ENCODE measurements around the gene TEX44.
A peak's percentile ranks its signal among the peaks of the same experiment; 100 is the strongest.

Gene TEX44

DNA sequence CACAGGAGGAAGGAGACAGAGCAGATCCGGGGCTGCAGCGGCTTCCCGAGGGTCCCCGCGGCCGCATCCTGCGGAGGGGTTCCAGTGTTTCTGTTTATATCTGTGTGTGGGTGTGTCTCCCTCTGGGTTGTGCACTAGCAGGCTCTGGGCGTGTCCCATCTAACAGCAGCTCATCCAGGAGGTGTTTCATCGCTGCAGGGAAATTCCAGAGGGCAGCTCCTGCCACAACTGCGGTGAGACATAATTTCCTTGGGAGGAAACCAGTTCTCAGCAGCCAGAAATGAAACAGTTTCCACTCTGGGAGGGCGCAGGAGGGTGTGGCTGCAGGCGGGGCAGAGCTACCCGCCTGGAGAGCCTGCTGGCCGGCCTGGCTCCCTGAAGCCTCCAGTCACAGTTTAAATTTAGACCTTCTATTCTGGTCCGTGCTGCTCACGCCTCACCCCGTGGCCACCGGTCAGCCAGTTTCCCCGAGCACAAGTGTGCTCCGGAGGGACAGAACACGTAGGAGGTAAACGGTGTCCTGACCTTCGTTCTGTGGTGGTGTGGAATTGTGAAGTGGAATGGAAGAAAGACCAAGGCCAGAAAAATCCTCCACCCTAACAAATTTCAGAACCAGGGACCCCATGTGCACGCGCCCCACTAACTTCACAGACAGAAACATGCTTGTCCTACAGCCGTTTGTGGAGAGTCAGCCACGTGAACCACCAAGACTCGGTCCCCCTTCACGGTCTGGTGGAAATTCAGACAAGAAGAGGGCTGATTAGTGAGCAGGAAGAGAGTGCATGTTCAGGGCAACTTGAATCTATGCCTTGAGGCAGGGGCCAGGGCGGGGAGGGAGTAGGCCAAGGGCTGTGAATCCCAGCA, 50.2 kb downstream of the TEX44 start:
- H4K20me1 ChIP-seq (ENCODE audit: insufficient read depth, low read length), result no peaks in the 10 kb centered on the region
- TF ChIP-seq, protein P1, sequence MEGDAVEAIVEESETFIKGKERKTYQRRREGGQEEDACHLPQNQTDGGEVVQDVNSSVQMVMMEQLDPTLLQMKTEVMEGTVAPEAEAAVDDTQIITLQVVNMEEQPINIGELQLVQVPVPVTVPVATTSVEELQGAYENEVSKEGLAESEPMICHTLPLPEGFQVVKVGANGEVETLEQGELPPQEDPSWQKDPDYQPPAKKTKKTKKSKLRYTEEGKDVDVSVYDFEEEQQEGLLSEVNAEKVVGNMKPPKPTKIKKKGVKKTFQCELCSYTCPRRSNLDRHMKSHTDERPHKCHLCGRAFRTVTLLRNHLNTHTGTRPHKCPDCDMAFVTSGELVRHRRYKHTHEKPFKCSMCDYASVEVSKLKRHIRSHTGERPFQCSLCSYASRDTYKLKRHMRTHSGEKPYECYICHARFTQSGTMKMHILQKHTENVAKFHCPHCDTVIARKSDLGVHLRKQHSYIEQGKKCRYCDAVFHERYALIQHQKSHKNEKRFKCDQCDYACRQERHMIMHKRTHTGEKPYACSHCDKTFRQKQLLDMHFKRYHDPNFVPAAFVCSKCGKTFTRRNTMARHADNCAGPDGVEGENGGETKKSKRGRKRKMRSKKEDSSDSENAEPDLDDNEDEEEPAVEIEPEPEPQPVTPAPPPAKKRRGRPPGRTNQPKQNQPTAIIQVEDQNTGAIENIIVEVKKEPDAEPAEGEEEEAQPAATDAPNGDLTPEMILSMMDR (IDR thresholded peaks at IDR 0.05; ENCODE audit: low read depth, low read length), result no peak
- TF ChIP-seq EZH2phosphoT487 (IDR thresholded peaks at IDR 0.05; ENCODE audit: low read depth), result no peak
- no peaks in the 10 kb centered on the region for H3K79me2 ChIP-seq (ENCODE audit: low read length)
- H3K9me3 ChIP-seq (ENCODE audit: insufficient read depth, low read length), result no peaks in the 10 kb centered on the region
- H2AFZ ChIP-seq (ENCODE audit: low read depth, low read length), result peak overlapping the region; percentile 82
- H3K4me2 ChIP-seq (ENCODE audit: low read length), result peak overlapping the region; percentile 54
- H3K27me3 ChIP-seq (ENCODE audit: low read depth, low read length), result no peaks in the 10 kb centered on the region
- H3K9ac ChIP-seq (ENCODE audit: low read length), result no peak overlapping the region
- peak overlapping the region; percentile 43 for H3K4me3 ChIP-seq (ENCODE audit: low read length)
- H3K27ac ChIP-seq (ENCODE audit: low read length), result no peak overlapping the region
- peaks cover 3% of the 10 kb centered on the region; the same call in 1 of the 2 replicates for H3K4me1 ChIP-seq (ENCODE audit: low read length)
- H3K36me3 ChIP-seq (replicated peaks; ENCODE audit: low read depth, low read length), result no peaks in the 10 kb centered on the region

DNA sequence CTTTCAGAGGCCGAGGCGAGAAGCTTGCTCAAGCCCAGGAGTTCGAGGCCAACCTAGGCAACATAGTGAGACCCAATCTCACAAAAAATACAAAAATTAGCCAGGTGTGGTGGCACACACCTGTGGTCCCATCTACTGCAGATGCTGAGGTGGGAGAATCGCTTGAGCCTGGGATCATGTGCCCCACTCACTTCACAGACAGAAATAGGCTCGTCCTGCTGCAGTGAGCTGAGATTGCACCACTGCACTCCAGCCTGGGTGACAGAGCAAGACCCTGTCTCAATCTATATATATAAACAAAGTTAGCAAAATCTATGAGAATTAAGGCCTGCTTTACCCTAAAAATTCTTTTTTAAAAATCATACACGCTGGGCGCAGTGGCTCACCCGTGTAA, 50.8 kb downstream of the TEX44 start:
- H3K36me3 ChIP-seq (replicated peaks; ENCODE audit: low read depth, low read length), result no peaks in the 10 kb centered on the region
- no peaks in the 10 kb centered on the region for H4K20me1 ChIP-seq (ENCODE audit: insufficient read depth, low read length)
- no peaks in the 10 kb centered on the region for H3K79me2 ChIP-seq (ENCODE audit: low read length)
- H3K27me3 ChIP-seq (ENCODE audit: low read depth, low read length), result no peaks in the 10 kb centered on the region
- H3K27ac ChIP-seq (ENCODE audit: low read length), result no peak overlapping the region
- H3K4me3 ChIP-seq (ENCODE audit: low read length), result no peak overlapping the region
- H3K4me1 ChIP-seq (ENCODE audit: low read length), result peaks cover 3% of the 10 kb centered on the region; the same call in 1 of the 2 replicates
- H3K9me3 ChIP-seq (ENCODE audit: insufficient read depth, low read length), result no peaks in the 10 kb centered on the region
- H2AFZ ChIP-seq (ENCODE audit: low read depth, low read length), result no peak overlapping the region
- TF ChIP-seq, protein P1 (IDR thresholded peaks at IDR 0.05; ENCODE audit: low read depth, low read length), result no peak
- TF ChIP-seq EZH2phosphoT487 (IDR thresholded peaks at IDR 0.05; ENCODE audit: low read depth), result no peak
- no peak overlapping the region for H3K9ac ChIP-seq (ENCODE audit: low read length)
- no peak overlapping the region for H3K4me2 ChIP-seq (ENCODE audit: low read length)
